Measurements from ENCODE around the gene ZBTB24.

The ZBTB24 gene

GRCh38 chr6:109449064-109449794 lies 33.8 kb downstream of the ZBTB24 start:
- no peak for DNase-seq

GRCh38 chr6:109448615-109449014 lies 34.4 kb downstream of the ZBTB24 start:
- DNase-seq, result no peak

GRCh38 chr6:109447878-109448555 lies 35.0 kb downstream of the ZBTB24 start:
- DNase-seq, result no peak

- no peak for DNase-seq
Observed at GRCh38 chr6:109447087-109447486, 35.9 kb downstream of the ZBTB24 start.

GRCh38 chr6:109446541-109446940 lies 36.5 kb downstream of the ZBTB24 start:
- no peak for DNase-seq

GRCh38 chr6:109446072-109446471 lies 36.9 kb downstream of the ZBTB24 start:
- no peak for DNase-seq

GRCh38 chr6:109445382-109445781 lies 37.6 kb downstream of the ZBTB24 start:
- no peak for DNase-seq

GRCh38 chr6:109443425-109443950 lies 39.5 kb downstream of the ZBTB24 start:
- no peak for DNase-seq

GRCh38 chr6:109442393-109442924 lies 40.6 kb downstream of the ZBTB24 start:
- no peak for DNase-seq

- peak; percentile 19 for DNase-seq
Observed at GRCh38 chr6:109441069-109441816, 41.8 kb downstream of the ZBTB24 start.

GRCh38 chr6:109440331-109441068 lies 42.5 kb downstream of the ZBTB24 start, which contains the start of the genes PPIL6 and SMPD2:
Gene PPIL6 (minus strand): TSS chr6:109440628. CDS start chr6:109440590, 38 bp downstream.
Gene SMPD2 (plus strand): TSS chr6:109440724. CDS start chr6:109441122, 398 bp downstream.
- peak; percentile 60 for DNase-seq

- DNase-seq, result no peak
Observed at GRCh38 chr6:109436041-109436440, 47.0 kb downstream of the ZBTB24 start.

GRCh38 chr6:109434456-109434855 lies 48.6 kb downstream of the ZBTB24 start:
- DNase-seq, result no peak

- no peak for DNase-seq
Observed at GRCh38 chr6:109429496-109429895, 53.5 kb downstream of the ZBTB24 start.

- DNase-seq, result no peak
Observed at GRCh38 chr6:109428889-109429477, 54.0 kb downstream of the ZBTB24 start.

GRCh38 chr6:109424946-109425345 lies 58.1 kb downstream of the ZBTB24 start:
- no peak for DNase-seq

- DNase-seq, result no peak
Observed at GRCh38 chr6:109421184-109421583, 61.8 kb downstream of the ZBTB24 start.

GRCh38 chr6:109420751-109421150 lies 62.3 kb downstream of the ZBTB24 start:
- no peak for DNase-seq

- no peak for DNase-seq
Observed at GRCh38 chr6:109417646-109418045, 65.4 kb downstream of the ZBTB24 start.

Measured in GF-D8 (cell line).